NB4 (cell line): ENCODE results near the gene KIF1A.

ENCODE experiments used
- DNase-seq: peaks from one replicate; pipeline ENCODE4 v3.0.0; 2010; ENCODE audit warnings: low read depth
- H3K4me3 ChIP-seq: one replicate; pipeline ENCODE4 v1.5.1; 2011; ENCODE audit warnings: mild to moderate bottlenecking, low read depth, low read length, moderate library complexity
- CTCF ChIP-seq: IDR thresholded peaks from one replicate; pipeline ENCODE4 v1.5.1; 2012; ENCODE audit warnings: low read depth, low read length
- MAX ChIP-seq: IDR thresholded peaks from 2 replicates; pipeline ENCODE4 v1.6.1; 2011; ENCODE audit warnings: low read depth, low read length
- MYC ChIP-seq: IDR thresholded peaks from 2 replicates; pipeline ENCODE4 v1.6.1; 2011; ENCODE audit warnings: low read depth, low read length
- POLR2A ChIP-seq: IDR thresholded peaks from 2 replicates; pipeline ENCODE4 v1.6.1; 2011; ENCODE audit warnings: mild to moderate bottlenecking; ENCODE audit not compliant: insufficient read length; ENCODE audit errors: extremely low read depth

KIF1A gene

DNA sequence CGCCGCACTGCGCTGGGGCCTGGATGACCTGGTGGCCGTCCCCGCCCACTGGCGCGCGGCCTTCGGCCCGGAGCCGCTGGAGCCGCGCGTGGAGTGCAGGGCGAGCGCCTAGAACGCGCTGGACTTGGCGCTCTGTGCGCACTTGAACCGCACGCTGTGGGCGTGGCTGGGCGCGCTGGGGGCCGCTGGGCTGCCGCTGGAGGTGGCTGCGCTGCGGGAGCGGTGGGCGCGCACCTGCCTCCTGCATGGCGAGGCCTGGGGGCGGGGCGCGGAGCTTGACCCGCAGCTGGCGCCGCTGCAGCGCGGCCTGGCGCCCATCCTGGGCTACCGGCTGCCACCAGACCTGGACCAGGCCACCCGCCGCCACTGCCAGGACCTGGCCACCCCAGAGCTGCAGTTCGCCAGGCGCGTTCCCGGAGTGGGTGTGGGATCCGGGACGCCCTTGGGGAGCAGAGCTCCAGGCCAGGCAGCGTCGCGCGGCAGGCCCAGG lies 147.3 kb downstream of the KIF1A start:
- no peak overlapping the region for H3K4me3 ChIP-seq
- DNase-seq, result no peak
- TF ChIP-seq MYC (no peak), POLR2A (no peak), MAX (no peak), CTCF (no peak)

DNA sequence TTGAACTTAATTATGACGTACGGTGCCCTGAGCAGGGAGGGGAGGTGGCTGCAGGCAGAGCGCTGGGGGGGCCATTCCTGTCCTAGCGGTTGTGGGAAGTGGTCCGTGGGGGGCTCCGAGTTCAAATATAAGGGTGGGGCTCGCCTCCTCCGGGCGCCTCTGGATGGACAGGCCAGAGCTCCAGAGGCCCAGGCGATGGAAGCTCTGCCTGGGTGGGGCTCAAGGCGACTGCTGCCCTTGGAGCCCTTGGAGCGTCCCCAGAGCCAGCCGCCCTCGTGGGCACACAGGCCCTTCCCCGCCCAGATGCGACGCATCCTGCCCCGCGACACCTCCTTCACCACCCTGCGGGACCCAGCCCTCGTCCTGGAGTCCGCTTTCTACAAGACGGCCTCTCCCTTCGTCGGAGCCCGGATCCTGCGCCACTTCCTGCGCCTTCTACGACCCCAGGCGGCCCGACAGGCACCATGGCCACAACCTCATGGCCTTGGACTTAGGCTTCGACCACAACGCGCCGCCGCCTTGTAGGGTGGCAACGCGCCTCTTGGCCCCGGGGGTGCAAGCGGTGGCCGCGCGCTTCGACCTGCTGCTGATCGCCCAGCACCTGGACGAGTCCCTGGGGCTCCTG lies 147.8 kb downstream of the KIF1A start:
- DNase-seq, result no peak
- TF ChIP-seq CTCF (no peak), MYC (no peak), POLR2A (no peak), MAX (no peak)
- no peak overlapping the region for H3K4me3 ChIP-seq

DNA sequence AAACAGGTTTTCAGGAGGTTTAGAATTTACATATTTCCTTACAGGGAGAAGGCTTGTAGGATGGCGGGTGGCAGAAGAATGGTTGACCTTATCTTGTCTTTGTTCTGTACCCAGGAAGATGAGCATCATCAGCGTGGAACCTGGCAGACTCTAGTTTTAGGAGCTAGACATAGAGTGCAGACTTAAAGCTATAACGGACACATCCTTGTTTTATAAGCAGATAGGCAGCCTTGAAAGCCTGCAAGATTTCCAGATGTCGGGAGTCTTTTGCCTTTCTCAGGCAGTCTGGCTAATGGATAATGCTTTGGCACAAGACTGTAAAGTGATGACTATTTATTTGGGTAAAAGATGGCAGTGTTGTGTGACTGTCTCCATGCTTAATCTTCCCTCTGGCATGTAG lies 149.1 kb downstream of the KIF1A start:
- no peak overlapping the region for H3K4me3 ChIP-seq
- DNase-seq, result no peak

GRCh38 chr2:240670402-240670801 lies 149.6 kb downstream of the KIF1A start:
- DNase-seq, result no peak
- H3K4me3 ChIP-seq, result no peak overlapping the region
- no peak for TF ChIP-seq POLR2A
- TF ChIP-seq CTCF, result no peak
- TF ChIP-seq MAX, result no peak
- TF ChIP-seq MYC, result no peak

More for the DNA sequence above, 149.1 kb downstream of the KIF1A start:
- no peak for TF ChIP-seq MAX
- no peak for TF ChIP-seq POLR2A
- no peak for TF ChIP-seq MYC
- TF ChIP-seq CTCF, result no peak

DNA sequence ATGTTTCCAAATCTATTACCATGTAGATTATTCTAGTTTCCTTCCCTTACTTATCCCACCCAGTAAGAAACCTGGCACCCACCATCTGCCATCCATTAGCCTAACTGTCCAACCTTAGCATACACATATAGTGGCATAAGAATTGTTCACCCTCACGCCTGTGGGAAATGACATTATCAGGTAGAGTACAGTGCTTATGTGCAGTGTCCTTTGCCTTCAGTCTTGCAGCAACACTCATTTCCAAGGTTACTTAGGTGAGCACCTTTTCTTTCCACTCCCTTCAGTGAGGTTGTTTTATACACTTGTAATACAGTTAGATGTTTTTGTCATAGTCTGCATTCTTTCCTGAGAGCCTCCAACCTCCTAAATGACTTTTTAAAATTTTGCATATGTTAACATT lies 155.4 kb downstream of the KIF1A start:
- no peak for DNase-seq
- H3K4me3 ChIP-seq, result no peak overlapping the region
- TF ChIP-seq MYC, result no peak
- TF ChIP-seq POLR2A, result no peak
- TF ChIP-seq CTCF, result no peak
- TF ChIP-seq MAX, result no peak
